ENCODE results near the gene FANCI.

FANCI gene

DNA sequence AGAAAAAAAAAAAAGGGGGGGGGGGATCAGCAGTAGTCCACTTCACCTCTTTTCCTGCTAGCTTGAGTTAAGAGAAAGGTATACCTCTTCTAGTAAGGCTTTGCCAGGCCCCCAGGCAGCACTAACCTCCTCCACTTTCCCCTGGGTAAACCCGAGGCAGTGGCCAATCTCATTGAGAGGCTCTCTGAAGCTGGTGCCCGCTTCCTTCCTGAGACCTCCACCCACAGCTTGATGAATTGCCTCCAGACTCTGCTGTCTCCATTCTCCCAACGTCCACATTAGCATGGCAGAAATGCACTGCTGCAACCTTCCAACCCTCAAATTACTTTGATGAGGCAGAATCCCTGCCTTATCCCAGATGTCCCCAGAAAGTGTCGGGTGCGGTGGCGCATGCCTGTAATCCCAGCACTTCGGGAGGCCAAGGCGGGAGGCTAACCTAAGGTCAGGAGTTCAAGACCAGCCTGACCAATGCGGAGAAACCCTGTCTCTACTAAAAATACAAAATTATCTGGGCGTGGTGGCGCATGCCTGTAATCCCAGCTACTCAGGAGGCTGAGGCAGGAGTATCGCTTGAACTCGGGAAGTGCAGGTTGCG is 37.7 kb upstream of the FANCI start:
- H2AK5ac ChIP-seq (ENCODE audit: low read depth, low read length), result no peak overlapping the region
- peaks cover 0 to 1% of the 10 kb centered on the region in 2 donors for H3K4me1 ChIP-seq (ENCODE audit: control insufficient read depth in 2 of 2, insufficient read depth in 1 of 2, low read depth in 1 of 2, low read length in 2 of 2)
- H3K27ac ChIP-seq (replicated peaks; ENCODE audit: low read length), result no peak overlapping the region
- H3K27me3 ChIP-seq (ENCODE audit: control insufficient read depth in 3 of 3, insufficient read depth in 3 of 3, low read depth in 1 of 3, low read length in 3 of 3), result no peaks in the 10 kb centered on the region
- H3K36me3 ChIP-seq (replicated peaks in 1 of 2; ENCODE audit: control insufficient read depth in 2 of 2, insufficient read depth in 2 of 2, low read length in 2 of 2), result no peaks in the 10 kb centered on the region
- no peak overlapping the region for H2BK15ac ChIP-seq (ENCODE audit: low read length)
- H3K4me3 ChIP-seq (ENCODE audit: low read length in 2 of 2), result no peak overlapping the region
- no peak overlapping the region for H2BK120ac ChIP-seq (ENCODE audit: low read depth, low read length)
- no peak overlapping the region for H3K18ac ChIP-seq (ENCODE audit: low read length)
- H3K4me2 ChIP-seq (ENCODE audit: insufficient read depth, low read length, poor library complexity, severe bottlenecking), result no peak overlapping the region
- H3K14ac ChIP-seq (ENCODE audit: low read length), result no peak overlapping the region
- no peak overlapping the region for H2BK5ac ChIP-seq (ENCODE audit: low read length)
- H4K8ac ChIP-seq (ENCODE audit: low read depth, low read length), result no peak overlapping the region
- WGBS, 2 donors (ENCODE audit: extremely low coverage in 2 of 2, insufficient read length in 2 of 2, insufficient replicate concordance in 1 of 2), result no CpG with 5 or more reads among the region's 14 CpGs
- H2AFZ ChIP-seq (ENCODE audit: low read length), result no peak overlapping the region
- H3K4ac ChIP-seq (ENCODE audit: low read length), result no peak overlapping the region
- no peak overlapping the region for H4K91ac ChIP-seq (ENCODE audit: low read depth, low read length, poor library complexity)
- no peak overlapping the region for H3K23ac ChIP-seq (ENCODE audit: low read depth, low read length, poor library complexity)
- no peaks in the 10 kb centered on the region for H3K9me3 ChIP-seq (replicated peaks in 1 of 2; ENCODE audit: control insufficient read depth in 2 of 2, insufficient read depth in 1 of 2, low read depth in 1 of 2, low read length in 2 of 2)
- no peak for DNase-seq (ENCODE audit: low spot score)
- H2BK12ac ChIP-seq (ENCODE audit: low read length), result no peak overlapping the region
- H3K9ac ChIP-seq (ENCODE audit: low read depth, low read length, poor library complexity), result no peak overlapping the region
- H3K79me1 ChIP-seq (ENCODE audit: low read depth, low read length), result no peaks in the 10 kb centered on the region

DNA sequence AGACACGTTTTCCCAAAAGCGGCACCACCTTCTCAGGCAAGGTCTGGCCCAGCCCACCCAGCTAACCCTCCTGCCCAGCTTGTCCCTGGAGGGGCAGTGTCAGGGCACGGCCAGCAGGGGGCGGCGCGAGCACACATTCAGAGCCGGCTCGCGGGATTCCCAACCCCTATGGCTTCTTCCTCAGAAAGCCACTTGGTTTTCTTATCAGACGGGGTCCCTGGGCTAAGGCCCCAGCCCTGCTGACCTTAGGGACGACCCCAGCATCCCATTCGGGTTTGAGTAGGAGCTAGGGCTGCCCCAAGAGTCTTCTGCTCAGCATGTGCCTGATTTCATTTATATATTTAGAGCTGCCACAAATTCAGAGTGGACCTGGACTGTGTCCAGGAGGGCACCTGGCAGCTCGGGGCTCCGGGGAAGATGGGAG is 36.9 kb upstream of the FANCI start:
- Histone ChIP-seq H3K18ac (ENCODE audit: low read length) (no peak overlapping the region), H3K4me1 (ENCODE audit: control insufficient read depth in 2 of 2, insufficient read depth in 1 of 2, low read depth in 1 of 2, low read length in 2 of 2) (peaks cover 0 to 1% of the 10 kb centered on the region in 2 donors), H2BK15ac (ENCODE audit: low read length) (no peak overlapping the region), H3K79me1 (ENCODE audit: low read depth, low read length) (no peaks in the 10 kb centered on the region), H3K36me3 (replicated peaks in 1 of 2; ENCODE audit: control insufficient read depth in 2 of 2, insufficient read depth in 2 of 2, low read length in 2 of 2) (no peaks in the 10 kb centered on the region), H3K23ac (ENCODE audit: low read depth, low read length, poor library complexity) (no peak overlapping the region), H3K4me3 (ENCODE audit: low read length in 2 of 2) (no peak overlapping the region), H2AK5ac (ENCODE audit: low read depth, low read length) (no peak overlapping the region), H3K4me2 (ENCODE audit: insufficient read depth, low read length, poor library complexity, severe bottlenecking) (no peak overlapping the region), H4K8ac (ENCODE audit: low read depth, low read length) (no peak overlapping the region), H2AFZ (ENCODE audit: low read length) (peak overlapping the region; percentile 76), H4K91ac (ENCODE audit: low read depth, low read length, poor library complexity) (no peak overlapping the region), H3K27me3 (ENCODE audit: control insufficient read depth in 3 of 3, insufficient read depth in 3 of 3, low read depth in 1 of 3, low read length in 3 of 3) (no peaks in the 10 kb centered on the region), H3K4ac (ENCODE audit: low read length) (no peak overlapping the region), H3K9ac (ENCODE audit: low read depth, low read length, poor library complexity) (no peak overlapping the region), H2BK120ac (ENCODE audit: low read depth, low read length) (no peak overlapping the region), H3K14ac (ENCODE audit: low read length) (no peak overlapping the region), H3K27ac (replicated peaks; ENCODE audit: low read length) (no peak overlapping the region), H2BK5ac (ENCODE audit: low read length) (no peak overlapping the region), H2BK12ac (ENCODE audit: low read length) (no peak overlapping the region), H3K9me3 (replicated peaks in 1 of 2; ENCODE audit: control insufficient read depth in 2 of 2, insufficient read depth in 1 of 2, low read depth in 1 of 2, low read length in 2 of 2) (no peaks in the 10 kb centered on the region)
- peak; percentile 76 for DNase-seq (ENCODE audit: low spot score)
- WGBS, 2 donors (ENCODE audit: extremely low coverage in 2 of 2, insufficient read length in 2 of 2, insufficient replicate concordance in 1 of 2), result no CpG with 5 or more reads among the region's 14 CpGs

DNA sequence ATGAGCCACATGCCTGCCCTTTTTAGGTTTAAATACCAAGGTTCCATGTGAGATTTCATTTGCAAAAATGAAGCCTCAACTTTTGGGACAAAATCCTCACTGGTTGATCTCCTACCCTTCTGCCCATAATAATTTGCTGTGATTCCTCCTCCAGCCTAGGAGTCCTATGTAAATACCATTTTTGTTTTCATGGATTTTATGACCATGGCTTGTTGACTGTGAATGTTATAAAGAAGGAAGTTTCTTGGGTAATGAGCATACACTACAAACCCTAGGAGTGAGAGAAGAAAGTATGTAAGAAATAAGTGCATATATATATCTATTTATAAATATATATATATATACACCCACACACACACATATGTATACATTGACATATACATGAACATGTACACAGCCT is 35.5 kb upstream of the FANCI start:
- no peak overlapping the region for H3K23ac ChIP-seq (ENCODE audit: low read depth, low read length, poor library complexity)
- H3K36me3 ChIP-seq (replicated peaks in 1 of 2; ENCODE audit: control insufficient read depth in 2 of 2, insufficient read depth in 2 of 2, low read length in 2 of 2), result no peaks in the 10 kb centered on the region
- H2BK15ac ChIP-seq (ENCODE audit: low read length), result no peak overlapping the region
- no peak overlapping the region for H3K9ac ChIP-seq (ENCODE audit: low read depth, low read length, poor library complexity)
- H3K4me3 ChIP-seq (ENCODE audit: low read length in 2 of 2), result no peak overlapping the region
- no peak overlapping the region for H2BK12ac ChIP-seq (ENCODE audit: low read length)
- no peaks in the 10 kb centered on the region for H3K9me3 ChIP-seq (replicated peaks in 1 of 2; ENCODE audit: control insufficient read depth in 2 of 2, insufficient read depth in 1 of 2, low read depth in 1 of 2, low read length in 2 of 2)
- no peak overlapping the region for H2BK120ac ChIP-seq (ENCODE audit: low read depth, low read length)
- H2AFZ ChIP-seq (ENCODE audit: low read length), result no peak overlapping the region
- H2AK5ac ChIP-seq (ENCODE audit: low read depth, low read length), result no peak overlapping the region
- no peaks in the 10 kb centered on the region for H3K27me3 ChIP-seq (ENCODE audit: control insufficient read depth in 3 of 3, insufficient read depth in 3 of 3, low read depth in 1 of 3, low read length in 3 of 3)
- no peak overlapping the region for H3K4ac ChIP-seq (ENCODE audit: low read length)
- H3K4me2 ChIP-seq (ENCODE audit: insufficient read depth, low read length, poor library complexity, severe bottlenecking), result no peak overlapping the region
- H3K18ac ChIP-seq (ENCODE audit: low read length), result no peak overlapping the region
- H3K14ac ChIP-seq (ENCODE audit: low read length), result no peak overlapping the region
- no peak for DNase-seq (ENCODE audit: low spot score)
- no peak overlapping the region for H4K8ac ChIP-seq (ENCODE audit: low read depth, low read length)
- no peak overlapping the region for H2BK5ac ChIP-seq (ENCODE audit: low read length)
- no peak overlapping the region for H3K27ac ChIP-seq (replicated peaks; ENCODE audit: low read length)
- no peaks in the 10 kb centered on the region for H3K79me1 ChIP-seq (ENCODE audit: low read depth, low read length)
- no peak overlapping the region for H4K91ac ChIP-seq (ENCODE audit: low read depth, low read length, poor library complexity)
- peaks cover 0 to 1% of the 10 kb centered on the region in 2 donors for H3K4me1 ChIP-seq (ENCODE audit: control insufficient read depth in 2 of 2, insufficient read depth in 1 of 2, low read depth in 1 of 2, low read length in 2 of 2)

DNA sequence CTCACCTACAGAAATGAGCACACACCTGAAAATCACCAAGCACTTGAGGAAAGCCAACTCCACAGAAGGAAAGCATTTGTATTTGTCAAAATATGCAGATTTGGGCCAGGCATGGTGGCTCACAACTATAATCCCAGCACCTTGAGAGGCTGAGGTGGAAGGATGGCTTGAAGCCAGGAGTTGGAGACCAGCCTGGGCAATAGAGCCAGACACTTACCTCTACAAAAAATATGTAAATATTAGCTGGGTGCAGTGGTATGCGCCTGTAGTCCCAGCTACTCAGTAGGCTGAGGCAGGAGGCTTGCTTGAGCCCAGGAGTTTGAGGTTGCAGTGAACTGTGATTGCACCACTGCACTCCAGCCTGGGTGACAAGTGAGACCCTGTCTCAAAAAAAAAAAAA is 34.7 kb upstream of the FANCI start:
- Histone ChIP-seq H4K91ac (ENCODE audit: low read depth, low read length, poor library complexity) (no peak overlapping the region), H3K79me1 (ENCODE audit: low read depth, low read length) (no peaks in the 10 kb centered on the region), H3K4ac (ENCODE audit: low read length) (no peak overlapping the region), H3K9me3 (replicated peaks in 1 of 2; ENCODE audit: control insufficient read depth in 2 of 2, insufficient read depth in 1 of 2, low read depth in 1 of 2, low read length in 2 of 2) (no peaks in the 10 kb centered on the region), H3K4me2 (ENCODE audit: insufficient read depth, low read length, poor library complexity, severe bottlenecking) (no peak overlapping the region), H2BK15ac (ENCODE audit: low read length) (no peak overlapping the region), H3K27ac (replicated peaks; ENCODE audit: low read length) (no peak overlapping the region), H3K27me3 (ENCODE audit: control insufficient read depth in 3 of 3, insufficient read depth in 3 of 3, low read depth in 1 of 3, low read length in 3 of 3) (no peaks in the 10 kb centered on the region), H4K8ac (ENCODE audit: low read depth, low read length) (no peak overlapping the region), H3K14ac (ENCODE audit: low read length) (no peak overlapping the region), H2BK5ac (ENCODE audit: low read length) (no peak overlapping the region), H3K18ac (ENCODE audit: low read length) (no peak overlapping the region), H2AK5ac (ENCODE audit: low read depth, low read length) (no peak overlapping the region), H2BK120ac (ENCODE audit: low read depth, low read length) (no peak overlapping the region), H3K9ac (ENCODE audit: low read depth, low read length, poor library complexity) (no peak overlapping the region), H2BK12ac (ENCODE audit: low read length) (no peak overlapping the region), H3K36me3 (replicated peaks in 1 of 2; ENCODE audit: control insufficient read depth in 2 of 2, insufficient read depth in 2 of 2, low read length in 2 of 2) (no peaks in the 10 kb centered on the region), H2AFZ (ENCODE audit: low read length) (no peak overlapping the region), H3K23ac (ENCODE audit: low read depth, low read length, poor library complexity) (no peak overlapping the region), H3K4me1 (ENCODE audit: control insufficient read depth in 2 of 2, insufficient read depth in 1 of 2, low read depth in 1 of 2, low read length in 2 of 2) (peaks cover 0 to 1% of the 10 kb centered on the region in 2 donors), H3K4me3 (ENCODE audit: low read length in 2 of 2) (no peak overlapping the region)
- DNase-seq (ENCODE audit: low spot score), result no peak
- no CpG with 5 or more reads among the region's 1 CpG for WGBS, 2 donors (ENCODE audit: extremely low coverage in 2 of 2, insufficient read length in 2 of 2, insufficient replicate concordance in 1 of 2)
